Left lung (tissue), 10 donors: ENCODE measurements around the gene SPHK2. TPM values are rescaled to one million over a fixed set of nuclear protein-coding genes. Genes with fewer than 3 reads are reported as not detected.
"Not testable (repeated sequence)": the region's sequence is repeated elsewhere in the genome, so short reads cannot be mapped to it uniquely, and the experiment has no call there.

ENCODE experiments used
- ATAC-seq: fragments of 200-7000 bp; cut with Tn5 transposase; one replicate; pipeline ENCODE4 v1.9.1; 2020; ENCODE audit warnings: moderate library complexity
- DNase-seq, 4 donors: peaks; one replicate each; pipeline ENCODE4 v3.0.0-alpha.2; 2013 to 2020
- H3K27ac ChIP-seq, 2 donors: fragments of 200-600 bp; sonication (generic) in 1 of 2; one replicate each; pipeline versions ENCODE4 v1.5.0 to v1.8.0; 2020 to 2021
- H3K27me3 ChIP-seq, 2 donors: fragments of 200-600 bp; sonication (generic) in 1 of 2; one replicate each; pipeline versions ENCODE4 v1.5.0 to v1.8.0; 2020 to 2021
- H3K36me3 ChIP-seq, 2 donors: fragments of 200-600 bp; sonication (generic) in 1 of 2; one replicate each; pipeline versions ENCODE4 v1.5.0 to v1.8.0; 2020 to 2021
- H3K4me1 ChIP-seq, 2 donors: fragments of 200-600 bp; one replicate each; pipeline ENCODE4 v1.8.0; 2021
- H3K4me3 ChIP-seq, 2 donors: fragments of 200-600 bp; sonication (generic) in 1 of 2; one replicate each; pipeline versions ENCODE4 v1.5.0 to v1.8.0; 2020 to 2021; ENCODE audit warnings: mild to moderate bottlenecking in 1 of 2
- H3K9me3 ChIP-seq, 2 donors: fragments of 200-600 bp; sonication (generic) in 1 of 2; one replicate each; pipeline versions ENCODE4 v1.5.0 to v1.8.0; 2020 to 2021
- intact Hi-C, 2 donors: fragments of 100-400 bp; cut with DNase I; formaldehyde crosslinking; loops; one replicate each; pipeline versions ENCODE4 v1.11.2 to v1.14.2; 2022
- polyA plus RNA-seq, 6 donors: library from polyadenylated mRNA; unstranded; fragments of 120-200 nt; gene quantifications; one replicate each; pipeline ENCODE4 v1.2.1, GENCODE V29; 2013; ENCODE audit not compliant: insufficient read length in 6 of 6
- total RNA-seq, 2 donors: library from RNA; stranded (reverse); fragmentation: NEBNext Ultra II Directional; extraction: Animal tissue kit (Norgen Biotek cat#: 25700); gene quantifications; one replicate each; pipeline ENCODE4 v1.2.1, GENCODE V29; 2021
- TF ChIP-seq, protein P1 (sequence below), 2 donors: fragments of 200-600 bp; sonication (generic) in 1 of 2; IDR thresholded peaks; one replicate each; pipeline versions ENCODE4 v1.5.0 to v1.8.0; 2021; ENCODE audit warnings: antibody characterized with exemption in 2 of 2
- donor health status: DM: no; HTN: yes; CAD: no.
- donor health status: DM: no; HTN: no; CAD: no.

SPHK2 gene
- total and polyA plus RNA-seq, 8 donors, result 10.2 to 27.5 (median 14.9) TPM

DNA sequence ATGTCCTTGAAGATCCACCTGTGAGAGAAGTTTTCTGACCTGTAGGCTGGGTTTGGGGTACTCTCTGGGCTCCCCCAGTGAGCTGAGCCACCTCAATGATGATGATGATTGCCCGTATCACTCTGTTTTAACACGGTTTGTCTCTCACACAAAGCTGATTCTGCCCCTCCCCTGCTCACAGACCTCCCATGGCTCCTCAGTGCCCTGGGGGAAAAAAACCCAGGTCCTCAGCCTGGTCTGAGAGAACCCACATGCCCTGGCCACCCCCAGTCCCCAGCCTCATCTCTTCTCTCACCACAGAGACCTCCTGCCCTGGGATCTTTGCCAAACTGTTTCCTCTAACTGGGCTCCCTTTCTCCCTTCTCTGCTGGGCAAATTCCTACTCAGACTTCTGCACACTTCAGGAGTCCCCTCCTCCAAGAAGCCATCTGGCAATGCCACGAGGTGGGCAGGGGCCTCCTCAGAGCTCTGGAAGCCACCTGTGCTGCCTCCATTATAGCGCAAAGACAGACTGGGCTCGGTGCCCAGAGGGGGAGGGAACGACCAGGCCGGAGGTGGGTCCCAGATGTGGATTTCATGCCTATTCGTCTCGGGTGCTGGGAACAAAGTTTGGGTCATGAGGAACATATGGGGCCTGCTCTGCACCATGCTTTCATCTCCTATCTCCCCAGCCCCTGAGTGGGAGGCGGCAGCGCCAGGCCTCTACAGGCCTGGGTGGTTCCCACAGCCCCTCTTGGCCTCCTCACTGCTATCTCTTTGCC is 35.2 kb downstream of the SPHK2 start:
- H3K4me3 ChIP-seq, result no peak overlapping the region
- no peaks in the 10 kb centered on the region for H3K9me3 ChIP-seq
- no peak overlapping the region for H3K27ac ChIP-seq
- TF ChIP-seq, protein P1, sequence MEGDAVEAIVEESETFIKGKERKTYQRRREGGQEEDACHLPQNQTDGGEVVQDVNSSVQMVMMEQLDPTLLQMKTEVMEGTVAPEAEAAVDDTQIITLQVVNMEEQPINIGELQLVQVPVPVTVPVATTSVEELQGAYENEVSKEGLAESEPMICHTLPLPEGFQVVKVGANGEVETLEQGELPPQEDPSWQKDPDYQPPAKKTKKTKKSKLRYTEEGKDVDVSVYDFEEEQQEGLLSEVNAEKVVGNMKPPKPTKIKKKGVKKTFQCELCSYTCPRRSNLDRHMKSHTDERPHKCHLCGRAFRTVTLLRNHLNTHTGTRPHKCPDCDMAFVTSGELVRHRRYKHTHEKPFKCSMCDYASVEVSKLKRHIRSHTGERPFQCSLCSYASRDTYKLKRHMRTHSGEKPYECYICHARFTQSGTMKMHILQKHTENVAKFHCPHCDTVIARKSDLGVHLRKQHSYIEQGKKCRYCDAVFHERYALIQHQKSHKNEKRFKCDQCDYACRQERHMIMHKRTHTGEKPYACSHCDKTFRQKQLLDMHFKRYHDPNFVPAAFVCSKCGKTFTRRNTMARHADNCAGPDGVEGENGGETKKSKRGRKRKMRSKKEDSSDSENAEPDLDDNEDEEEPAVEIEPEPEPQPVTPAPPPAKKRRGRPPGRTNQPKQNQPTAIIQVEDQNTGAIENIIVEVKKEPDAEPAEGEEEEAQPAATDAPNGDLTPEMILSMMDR (IDR thresholded peaks at IDR 0.05), result no peak
- no peak for ATAC-seq
- no peaks in the 10 kb centered on the region for H3K4me1 ChIP-seq
- no peak for DNase-seq
- intact Hi-C loops, result no loop called here
- no peaks in the 10 kb centered on the region for H3K27me3 ChIP-seq
- no peaks in the 10 kb centered on the region for H3K36me3 ChIP-seq

DNA sequence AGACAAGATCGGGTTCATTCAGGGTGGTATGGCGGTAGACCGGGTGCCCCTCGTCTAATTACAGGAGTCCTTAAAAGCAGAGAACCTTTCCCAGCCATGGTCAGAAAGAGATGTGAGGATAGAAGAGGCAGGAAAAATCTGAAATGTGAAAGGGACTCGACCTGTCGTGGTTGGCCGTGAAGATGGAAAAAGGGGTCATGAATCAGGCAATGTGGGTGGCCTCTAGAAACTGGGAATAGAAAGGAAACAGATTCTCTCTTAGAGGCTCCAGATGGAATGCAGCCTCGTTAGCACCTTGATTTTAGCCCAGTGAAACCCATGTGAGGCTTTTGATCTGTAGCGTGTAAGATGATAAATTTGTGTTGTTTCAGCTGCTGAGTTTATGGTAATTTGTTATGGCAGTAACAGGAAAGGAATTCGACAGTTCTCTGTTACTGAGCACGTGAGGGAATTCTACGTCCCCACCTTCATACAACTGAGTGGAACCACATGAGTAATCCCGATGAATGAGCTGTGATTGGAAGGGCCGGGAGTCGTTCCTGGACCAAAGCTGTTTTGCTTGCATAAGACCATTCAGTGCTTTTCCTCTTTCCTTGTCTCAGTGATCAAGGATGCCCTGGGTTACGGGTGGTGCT is 37.7 kb downstream of the SPHK2 start:
- Histone ChIP-seq H3K36me3 (no peaks in the 10 kb centered on the region), H3K27me3 (no peaks in the 10 kb centered on the region), H3K27ac (no peak overlapping the region), H3K4me1 (peaks cover 5 to 13% of the 10 kb centered on the region in 2 donors), H3K4me3 (no peak overlapping the region), H3K9me3 (no peaks in the 10 kb centered on the region)
- TF ChIP-seq, protein P1 (IDR thresholded peaks at IDR 0.05), result no peak
- DNase-seq (no peak), ATAC-seq (no peak)
- intact Hi-C loops, result no loop called here

DNA sequence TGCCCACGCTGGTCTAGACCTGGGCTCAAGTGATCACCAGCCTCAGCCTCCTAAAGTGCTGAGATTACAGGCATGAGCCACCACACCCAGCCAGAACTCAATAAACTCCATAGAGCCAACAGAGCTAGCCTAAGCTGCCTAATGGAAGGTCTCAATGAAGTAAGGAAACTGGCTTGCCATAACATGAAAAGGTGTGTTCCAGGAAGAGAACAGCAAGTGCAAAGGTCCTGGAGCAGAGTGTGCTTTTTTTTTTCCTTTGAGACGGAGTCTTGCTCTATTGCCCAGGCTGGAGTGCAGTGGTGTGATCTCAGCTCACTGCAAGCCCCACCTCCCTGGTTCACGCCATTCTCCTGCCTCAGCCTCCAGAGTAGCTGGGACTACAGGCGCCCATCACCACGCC is 38.5 kb downstream of the SPHK2 start:
- H3K27ac ChIP-seq, H3K36me3 ChIP-seq, H3K4me3 ChIP-seq, H3K9me3 ChIP-seq, DNase-seq, H3K27me3 ChIP-seq, ATAC-seq, intact Hi-C loops: not testable (repeated sequence)
- H3K4me1 ChIP-seq, result peaks cover 5 to 13% of the 10 kb centered on the region in 2 donors

DNA sequence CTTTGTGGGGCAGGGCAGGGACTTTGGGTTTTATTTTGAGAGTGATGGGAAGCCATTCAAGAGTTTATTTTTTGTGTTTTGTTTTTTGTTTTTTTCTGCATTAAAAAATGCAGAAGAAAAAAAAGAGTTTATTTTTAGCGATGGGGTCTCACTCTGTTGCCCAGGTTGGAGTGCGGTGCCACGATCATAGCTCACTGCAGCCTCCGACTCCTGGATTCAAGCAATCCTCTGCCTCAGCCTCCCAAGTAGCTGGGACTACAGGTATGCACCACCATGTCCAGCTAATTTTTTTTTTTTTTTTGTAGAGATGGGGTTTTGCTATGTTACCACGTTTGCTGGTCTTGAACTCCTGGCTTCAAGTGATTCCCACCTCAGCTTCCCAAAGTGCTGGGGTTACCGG is 39.2 kb downstream of the SPHK2 start:
- Histone ChIP-seq H3K4me1 (peaks cover 5 to 13% of the 10 kb centered on the region in 2 donors), H3K27me3 (no peaks in the 10 kb centered on the region), H3K4me3 (no peak overlapping the region), H3K36me3 (no peaks in the 10 kb centered on the region), H3K9me3 (no peaks in the 10 kb centered on the region), H3K27ac (no peak overlapping the region)
- TF ChIP-seq, protein P1 (IDR thresholded peaks at IDR 0.05), result no peak
- no peak for DNase-seq
- ATAC-seq, result no peak
- intact Hi-C loops, result no loop called here

DNA sequence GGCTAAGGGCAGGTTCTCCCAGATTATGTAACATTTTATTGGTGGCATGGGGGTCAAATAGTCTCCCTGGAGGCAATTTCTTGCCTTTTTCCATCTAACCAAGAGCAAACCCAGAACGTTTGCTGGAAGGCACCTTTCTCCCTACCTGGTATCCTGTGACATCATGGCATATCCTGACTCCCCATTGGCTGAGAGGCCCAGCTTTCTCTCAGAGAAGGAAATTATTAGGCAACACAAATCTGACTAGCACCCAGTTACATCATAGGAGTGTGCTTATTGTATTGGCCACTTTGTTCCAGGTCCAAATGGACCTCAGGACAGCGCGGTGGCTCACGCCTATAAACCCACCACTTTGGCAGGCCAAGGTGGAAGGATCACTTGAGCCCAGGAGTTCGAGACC is 40.5 kb downstream of the SPHK2 start:
- no peaks in the 10 kb centered on the region for H3K36me3 ChIP-seq
- ATAC-seq (peak; percentile 67), DNase-seq (no peak)
- no peak overlapping the region for H3K4me3 ChIP-seq
- peaks cover 5 to 13% of the 10 kb centered on the region in 2 donors for H3K4me1 ChIP-seq
- TF ChIP-seq, protein P1 (IDR thresholded peaks at IDR 0.05), result no peak
- intact Hi-C loops, result no loop called here
- no peaks in the 10 kb centered on the region for H3K9me3 ChIP-seq
- no peak overlapping the region for H3K27ac ChIP-seq
- no peaks in the 10 kb centered on the region for H3K27me3 ChIP-seq
